SK-N-SH (cell line): ENCODE measurements around the gene C6orf120. TPM values are rescaled to one million over a fixed set of nuclear protein-coding genes. Genes with fewer than 3 reads are reported as not detected.

ENCODE experiments used
- CTCF ChIA-PET: fragments of 300-600, 350-600 bp; formaldehyde crosslinking; extraction: SDS; loops from one replicate; lab custom pipeline; 2021; lab: Yijun Ruan, JAX
- POLR2A ChIA-PET: fragments of 350-600 bp; sonication (Branson Sonifier 250); formaldehyde crosslinking; extraction: SDS; loops from one replicate; lab custom pipeline; 2020; ENCODE audit warnings: antibody characterized with exemption, inconsistent platforms; lab: Yijun Ruan, JAX
- DNase-seq: peaks from one replicate; pipeline ENCODE4 v3.0.0; 2012
- H2AFZ ChIP-seq: fragments of 200-600 bp; sonication (generic); 2 replicates; pipeline ENCODE4 v1.8.1; 2016; ENCODE audit warnings: antibody characterized with exemption, mild to moderate bottlenecking, low read depth
- H3F3A ChIP-seq: fragments of 200-600 bp; sonication (generic); replicated peaks from 2 replicates; pipeline ENCODE3; 2016; ENCODE audit warnings: antibody characterized with exemption, mild to moderate bottlenecking; ENCODE audit not compliant: insufficient read depth
- H3K27ac ChIP-seq, 2 experiments: fragments of 200-500 bp in 1 of 2; fragments of 200-600 bp in 1 of 2; sonication (Bioruptor generic) in 1 of 2; sonication (generic), shearing (Covaris generic) in 1 of 2; 2 replicates each; pipeline versions ENCODE4 v1.5.1 to v1.6.1; 2014 to 2016; ENCODE audit warnings: low read depth in 2 of 2, inconsistent platforms in 1 of 2, low read length in 1 of 2, mild to moderate bottlenecking in 1 of 2, mixed read lengths in 1 of 2
- H3K27me3 ChIP-seq: fragments of 200-600 bp; sonication (generic), shearing (Covaris generic); 2 replicates; pipeline ENCODE4 v1.6.1; 2016; ENCODE audit warnings: mixed run types; ENCODE audit not compliant: insufficient read depth
- H3K36me3 ChIP-seq, 2 experiments: fragments of 200-500 bp in 1 of 2; fragments of 200-600 bp in 1 of 2; sonication (Bioruptor generic) in 1 of 2; sonication (generic) in 1 of 2; replicated peaks in 1 of 2; 2 replicates each; pipeline versions ENCODE3 to v1.5.1; 2014 to 2016; ENCODE audit warnings: low read length in 1 of 2, mild to moderate bottlenecking in 1 of 2; ENCODE audit not compliant: insufficient read depth in 2 of 2, control insufficient read depth in 1 of 2
- H3K4me1 ChIP-seq, 2 experiments: fragments of 200-500 bp in 1 of 2; fragments of 200-600 bp in 1 of 2; sonication (Bioruptor generic) in 1 of 2; sonication (generic), shearing (Covaris generic) in 1 of 2; 2 replicates each; pipeline versions ENCODE4 v1.5.1 to v1.6.1; 2014 to 2016; ENCODE audit warnings: low read depth in 1 of 2, low read length in 1 of 2, mixed run types in 1 of 2; ENCODE audit not compliant: insufficient read depth in 2 of 2, control insufficient read depth in 1 of 2
- H3K4me2 ChIP-seq: fragments of 200-600 bp; sonication (generic), shearing (Covaris generic); 2 replicates; pipeline ENCODE4 v1.6.1; 2017; ENCODE audit warnings: mixed run types
- H3K4me3 ChIP-seq, 2 experiments: fragments of 200-500 bp in 1 of 2; fragments of 200-600 bp in 1 of 2; sonication (Bioruptor generic) in 1 of 2; sonication (generic), shearing (Covaris generic) in 1 of 2; 2 replicates each; pipeline versions ENCODE4 v1.5.1 to v1.8.1; 2014 to 2016; ENCODE audit warnings: low read depth in 2 of 2, inconsistent platforms in 1 of 2, low read length in 1 of 2, mild to moderate bottlenecking in 1 of 2, mixed read lengths in 1 of 2, moderate library complexity in 1 of 2
- H3K79me2 ChIP-seq: fragments of 200-600 bp; sonication (generic); 2 replicates; pipeline ENCODE4 v1.8.1; 2017; ENCODE audit warnings: mild to moderate bottlenecking; ENCODE audit not compliant: insufficient read depth
- H3K9ac ChIP-seq: fragments of 200-600 bp; sonication (generic); 2 replicates; pipeline ENCODE4 v1.6.1; 2017; ENCODE audit warnings: mixed run types
- H3K9me2 ChIP-seq: fragments of 200-600 bp; sonication (generic); 2 replicates; pipeline ENCODE4 v1.6.1; 2017; ENCODE audit warnings: mixed run types
- H3K9me3 ChIP-seq: fragments of 200-600 bp; sonication (generic); 2 replicates; pipeline ENCODE4 v1.6.1; 2017; ENCODE audit warnings: mixed run types, mild to moderate bottlenecking, moderate library complexity
- H4K20me1 ChIP-seq: fragments of 200-600 bp; sonication (generic); 2 replicates; pipeline ENCODE4 v1.6.1; 2017; ENCODE audit warnings: mild to moderate bottlenecking, mixed run types; ENCODE audit not compliant: insufficient read depth
- CHD2 ChIP-seq: fragments of 150-350 bp; IDR thresholded peaks from 2 replicates; pipeline ENCODE4 v1.6.1; 2018; ENCODE audit warnings: low read length; ENCODE audit not compliant: partially characterized antibody
- ELF1 ChIP-seq: IDR thresholded peaks from 2 replicates; pipeline ENCODE4 v1.4.0; 2012
- EZH2phosphoT487 ChIP-seq: fragments of 200-600 bp; sonication (generic); IDR thresholded peaks from 2 replicates; pipeline ENCODE4 v1.6.1; 2017; ENCODE audit warnings: low read depth, mixed run types, mild to moderate bottlenecking, antibody characterized with exemption, moderate library complexity, borderline replicate concordance
- FOSL2 ChIP-seq: IDR thresholded peaks from 2 replicates; pipeline ENCODE4 v1.4.0; 2012; ENCODE audit warnings: low read depth, mild to moderate bottlenecking, moderate library complexity, borderline replicate concordance
- FOXJ3 ChIP-seq: sonication (generic); formaldehyde crosslinking; IDR thresholded peaks from 2 replicates; pipeline ENCODE4 v1.5.1; 2020; ENCODE audit warnings: mild to moderate bottlenecking, missing genetic modification reagents
- FOXM1 ChIP-seq: IDR thresholded peaks from 2 replicates; pipeline ENCODE4 v1.4.0; 2012; ENCODE audit warnings: low read depth, mild to moderate bottlenecking
- MEF2A ChIP-seq: IDR thresholded peaks from 2 replicates; pipeline ENCODE4 v1.4.0; 2012; ENCODE audit warnings: low read depth, borderline replicate concordance
- MXI1 ChIP-seq: IDR thresholded peaks from 2 replicates; pipeline ENCODE4 v1.6.1; 2012; ENCODE audit warnings: mild to moderate bottlenecking, low read depth, low read length, improper control_type of control experiment
- NRF1 ChIP-seq: IDR thresholded peaks from 2 replicates; pipeline ENCODE4 v1.6.1; 2012; ENCODE audit warnings: low read depth, mild to moderate bottlenecking, low read length
- POLR2AphosphoS5 ChIP-seq: IDR thresholded peaks from 2 replicates; pipeline ENCODE4 v1.6.1; 2012; ENCODE audit warnings: low read depth, low read length
- RAD21 ChIP-seq: IDR thresholded peaks from 2 replicates; pipeline ENCODE4 v1.6.1; 2012; ENCODE audit warnings: mild to moderate bottlenecking, low read length
- RCOR1 ChIP-seq: fragments of 150-350 bp; IDR thresholded peaks from 2 replicates; pipeline ENCODE4 v1.6.1; 2017; ENCODE audit warnings: antibody characterized with exemption, low read length
- RFX5 ChIP-seq: IDR thresholded peaks from 2 replicates; pipeline ENCODE4 v1.6.1; 2012; ENCODE audit warnings: mild to moderate bottlenecking, improper control_type of control experiment, low read length
- RXRA ChIP-seq: IDR thresholded peaks from 2 replicates; pipeline ENCODE4 v1.4.0; 2012; ENCODE audit warnings: low read depth, mild to moderate bottlenecking, borderline replicate concordance
- SIN3A ChIP-seq: IDR thresholded peaks from 2 replicates; pipeline ENCODE4 v1.6.1; 2012; ENCODE audit warnings: low read depth, mild to moderate bottlenecking, low read length, moderate library complexity, borderline replicate concordance
- SMC3 ChIP-seq: IDR thresholded peaks from 2 replicates; pipeline ENCODE4 v1.6.1; 2012; ENCODE audit warnings: low read depth, low read length, improper control_type of control experiment
- TAF1 ChIP-seq: IDR thresholded peaks from 2 replicates; pipeline ENCODE4 v1.6.1; 2012; ENCODE audit warnings: low read depth, mild to moderate bottlenecking, low read length, moderate library complexity, borderline replicate concordance
- TCF12 ChIP-seq: IDR thresholded peaks from 2 replicates; pipeline ENCODE4 v1.4.0; 2012
- YY1 ChIP-seq: IDR thresholded peaks from 2 replicates; pipeline ENCODE4 v1.4.0; 2012; ENCODE audit warnings: low read depth, mild to moderate bottlenecking
- WGBS: methylation state at CpG from one replicate; pipeline ENCODE4 v1.1.6; 2017; ENCODE audit warnings: low lambda C conversion rate; 5-methylcytosine and 5-hydroxymethylcytosine counted together
- polyA plus RNA-seq, 3 experiments: library from polyadenylated mRNA; depleted of rRNA; stranded (reverse); fragments of >200 nt; gene quantifications; 2 replicates each; pipeline ENCODE4 v1.2.3, GENCODE V29; 2012
- TF ChIP-seq, protein P1 (sequence below): fragments of 200-600 bp; sonication (generic); IDR thresholded peaks from 2 replicates; pipeline ENCODE4 v1.6.1; 2017; ENCODE audit warnings: antibody characterized with exemption, mild to moderate bottlenecking, moderate library complexity
- TF ChIP-seq, protein P2 (sequence below): IDR thresholded peaks from 2 replicates; pipeline ENCODE4 v1.4.0; 2012; ENCODE audit warnings: low read depth, borderline replicate concordance
- TF ChIP-seq, protein P3 (sequence below): IDR thresholded peaks from 2 replicates; pipeline ENCODE4; 2012

Gene C6orf120
- polyA plus RNA-seq, 1 of the 3 experiments (the other 2 are of a cell fraction) = 10.1 TPM

DNA sequence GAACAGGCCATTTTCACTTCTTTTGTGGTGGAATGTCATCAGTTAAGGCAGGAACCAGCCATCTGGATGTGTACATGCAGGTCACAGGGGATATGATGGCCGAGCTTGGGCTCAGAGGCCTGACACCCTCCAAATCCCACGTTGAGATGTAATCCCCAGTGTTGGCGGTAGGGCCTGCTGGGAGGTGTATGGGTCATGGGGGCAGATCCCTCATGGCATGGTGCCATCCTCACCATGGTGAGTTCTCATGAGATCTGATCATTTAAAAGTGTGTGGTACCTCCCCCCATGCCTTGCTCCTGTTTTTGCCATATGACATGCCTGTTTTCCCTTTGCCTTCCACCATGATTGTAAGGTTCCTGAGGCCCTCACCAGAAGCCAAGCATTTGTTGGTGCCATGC lies 26.9 kb upstream of the C6orf120 start:
- CTCF ChIA-PET = no interaction called here
- H3K79me2 ChIP-seq = no peaks in the 10 kb centered on the region
- WGBS = 100% methylated on average over 1 of the region's 3 CpGs
- no peak overlapping the region for H3K27ac ChIP-seq
- no peak overlapping the region for H3K4me2 ChIP-seq
- H3K9ac ChIP-seq = no peak overlapping the region
- H3K4me3 ChIP-seq = no peak overlapping the region
- peaks cover 7 to 52% of the 10 kb centered on the region in 2 experiments for H3K36me3 ChIP-seq
- H2AFZ ChIP-seq = no peak overlapping the region
- no peaks in the 10 kb centered on the region for H4K20me1 ChIP-seq
- H3F3A ChIP-seq = no peaks in the 10 kb centered on the region
- H3K9me3 ChIP-seq = no peaks in the 10 kb centered on the region
- TF ChIP-seq FOXM1 = no peak
- no peak for TF ChIP-seq POLR2AphosphoS5
- TF ChIP-seq MEF2A = no peak
- TF ChIP-seq FOXJ3 (CRISPR knock-in tag) = no peak
- no peak for TF ChIP-seq CHD2
- no peak for TF ChIP-seq NRF1
- no peak for DNase-seq
- POLR2A ChIA-PET = no interaction called here
- no peaks in the 10 kb centered on the region for H3K9me2 ChIP-seq
- no peaks in the 10 kb centered on the region for H3K4me1 ChIP-seq
- no peaks in the 10 kb centered on the region for H3K27me3 ChIP-seq

DNA sequence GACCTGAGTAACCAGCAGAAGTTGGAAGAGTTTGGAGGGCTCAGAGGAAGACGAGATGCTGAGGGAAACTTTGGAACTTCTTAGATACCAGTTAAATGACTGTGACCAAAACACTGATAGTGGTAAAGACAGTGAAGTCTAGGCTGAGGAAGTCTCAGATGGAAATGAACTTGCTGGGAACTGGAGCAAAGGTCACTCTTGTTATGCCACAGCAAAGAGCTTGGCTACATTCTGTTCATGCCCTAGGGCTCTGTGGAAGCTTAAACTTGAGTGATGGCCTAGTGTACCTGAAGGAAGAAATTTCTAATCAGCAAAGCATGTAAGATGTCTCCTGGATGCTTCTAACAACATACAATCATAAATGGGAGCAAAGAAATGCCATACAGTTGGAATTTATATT lies 24.8 kb upstream of the C6orf120 start:
- Histone ChIP-seq H2AFZ (no peak overlapping the region), H3K9me3 (no peaks in the 10 kb centered on the region), H3K9me2 (no peaks in the 10 kb centered on the region), H3K9ac (no peak overlapping the region), H3K36me3 (peaks cover 15 to 46% of the 10 kb centered on the region in 2 experiments), H3F3A (no peaks in the 10 kb centered on the region), H3K79me2 (0 out of 2 replicates have a peak, but pooled peaks cover under 1% of the 10 kb centered on the region), H3K27me3 (no peaks in the 10 kb centered on the region), H3K4me2 (no peak overlapping the region), H3K4me3 (no peak overlapping the region), H3K4me1 (no peaks in the 10 kb centered on the region), H4K20me1 (no peaks in the 10 kb centered on the region), H3K27ac (no peak overlapping the region)
- WGBS = 48% methylated on average over 1 of the region's 1 CpG
- ChIA-PET CTCF (no interaction called here), POLR2A (no interaction called here)
- DNase-seq = no peak
- TF ChIP-seq, protein P1, sequence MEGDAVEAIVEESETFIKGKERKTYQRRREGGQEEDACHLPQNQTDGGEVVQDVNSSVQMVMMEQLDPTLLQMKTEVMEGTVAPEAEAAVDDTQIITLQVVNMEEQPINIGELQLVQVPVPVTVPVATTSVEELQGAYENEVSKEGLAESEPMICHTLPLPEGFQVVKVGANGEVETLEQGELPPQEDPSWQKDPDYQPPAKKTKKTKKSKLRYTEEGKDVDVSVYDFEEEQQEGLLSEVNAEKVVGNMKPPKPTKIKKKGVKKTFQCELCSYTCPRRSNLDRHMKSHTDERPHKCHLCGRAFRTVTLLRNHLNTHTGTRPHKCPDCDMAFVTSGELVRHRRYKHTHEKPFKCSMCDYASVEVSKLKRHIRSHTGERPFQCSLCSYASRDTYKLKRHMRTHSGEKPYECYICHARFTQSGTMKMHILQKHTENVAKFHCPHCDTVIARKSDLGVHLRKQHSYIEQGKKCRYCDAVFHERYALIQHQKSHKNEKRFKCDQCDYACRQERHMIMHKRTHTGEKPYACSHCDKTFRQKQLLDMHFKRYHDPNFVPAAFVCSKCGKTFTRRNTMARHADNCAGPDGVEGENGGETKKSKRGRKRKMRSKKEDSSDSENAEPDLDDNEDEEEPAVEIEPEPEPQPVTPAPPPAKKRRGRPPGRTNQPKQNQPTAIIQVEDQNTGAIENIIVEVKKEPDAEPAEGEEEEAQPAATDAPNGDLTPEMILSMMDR = no peak
- TF ChIP-seq, protein P2, sequence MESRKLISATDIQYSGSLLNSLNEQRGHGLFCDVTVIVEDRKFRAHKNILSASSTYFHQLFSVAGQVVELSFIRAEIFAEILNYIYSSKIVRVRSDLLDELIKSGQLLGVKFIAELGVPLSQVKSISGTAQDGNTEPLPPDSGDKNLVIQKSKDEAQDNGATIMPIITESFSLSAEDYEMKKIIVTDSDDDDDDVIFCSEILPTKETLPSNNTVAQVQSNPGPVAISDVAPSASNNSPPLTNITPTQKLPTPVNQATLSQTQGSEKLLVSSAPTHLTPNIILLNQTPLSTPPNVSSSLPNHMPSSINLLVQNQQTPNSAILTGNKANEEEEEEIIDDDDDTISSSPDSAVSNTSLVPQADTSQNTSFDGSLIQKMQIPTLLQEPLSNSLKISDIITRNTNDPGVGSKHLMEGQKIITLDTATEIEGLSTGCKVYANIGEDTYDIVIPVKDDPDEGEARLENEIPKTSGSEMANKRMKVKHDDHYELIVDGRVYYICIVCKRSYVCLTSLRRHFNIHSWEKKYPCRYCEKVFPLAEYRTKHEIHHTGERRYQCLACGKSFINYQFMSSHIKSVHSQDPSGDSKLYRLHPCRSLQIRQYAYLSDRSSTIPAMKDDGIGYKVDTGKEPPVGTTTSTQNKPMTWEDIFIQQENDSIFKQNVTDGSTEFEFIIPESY = no peak
- TF ChIP-seq, protein P3, sequence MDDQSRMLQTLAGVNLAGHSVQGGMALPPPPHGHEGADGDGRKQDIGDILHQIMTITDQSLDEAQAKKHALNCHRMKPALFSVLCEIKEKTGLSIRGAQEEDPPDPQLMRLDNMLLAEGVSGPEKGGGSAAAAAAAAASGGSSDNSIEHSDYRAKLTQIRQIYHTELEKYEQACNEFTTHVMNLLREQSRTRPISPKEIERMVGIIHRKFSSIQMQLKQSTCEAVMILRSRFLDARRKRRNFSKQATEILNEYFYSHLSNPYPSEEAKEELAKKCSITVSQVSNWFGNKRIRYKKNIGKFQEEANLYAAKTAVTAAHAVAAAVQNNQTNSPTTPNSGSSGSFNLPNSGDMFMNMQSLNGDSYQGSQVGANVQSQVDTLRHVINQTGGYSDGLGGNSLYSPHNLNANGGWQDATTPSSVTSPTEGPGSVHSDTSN = no peak
- TF ChIP-seq RAD21 = no peak
- no peak for TF ChIP-seq TCF12
- TF ChIP-seq MXI1 = no peak
- no peak for TF ChIP-seq CHD2
- no peak for TF ChIP-seq ELF1
- TF ChIP-seq FOXM1 = no peak
- no peak for TF ChIP-seq RFX5
- TF ChIP-seq SIN3A = no peak
- TF ChIP-seq SMC3 = no peak
- no peak for TF ChIP-seq YY1
- no peak for TF ChIP-seq EZH2phosphoT487
- TF ChIP-seq RCOR1 = no peak
- TF ChIP-seq NRF1 = no peak
- TF ChIP-seq TAF1 = no peak
- TF ChIP-seq RXRA = no peak
- no peak for TF ChIP-seq FOSL2
